Measurements from ENCODE around the gene NOP53.
"Not testable (repeated sequence)": the region's sequence is repeated elsewhere in the genome, so short reads cannot be mapped to it uniquely, and the experiment has no call there.

Gene NOP53

GRCh38 chr19:47778049-47778953, 33.0 kb downstream of the NOP53 start, which contains the start of gene SELENOW:
SELENOW (plus strand) TSS chr19:47778703; CDS start chr19:47778786, 83 bp downstream.
- DNase-seq (ENCODE audit: low read depth, low spot score): peak; percentile 77

GRCh38 chr19:47778954-47779351, 33.6 kb downstream of the NOP53 start:
- TF ChIP-seq CTCF (IDR thresholded peaks at IDR 0.05; ENCODE audit: low read depth, low read length): no peak
- peak; percentile 14 for DNase-seq (ENCODE audit: low read depth, low spot score)
- in situ Hi-C loops (cut with HindIII; ENCODE audit: low sequenced_read_pairs): no loop called here
- H3K4me3 ChIP-seq (ENCODE audit: low read depth, low read length): peak overlapping the region; percentile 95

More at GRCh38 chr19:47778049-47778953, 33.0 kb downstream of the NOP53 start, which contains the start of gene SELENOW:
- peak within 1 kb of the TSS; percentile 95 for H3K4me3 ChIP-seq (ENCODE audit: low read depth, low read length)
- no peak for TF ChIP-seq CTCF (IDR thresholded peaks at IDR 0.05; ENCODE audit: low read depth, low read length)
- in situ Hi-C loops (cut with HindIII; ENCODE audit: low sequenced_read_pairs): no loop called here

GRCh38 chr19:47779524-47780214, 34.3 kb downstream of the NOP53 start:
- TF ChIP-seq CTCF (IDR thresholded peaks at IDR 0.05; ENCODE audit: low read depth, low read length): no peak
- no peak for DNase-seq (ENCODE audit: low read depth, low spot score)
- in situ Hi-C loops (cut with HindIII; ENCODE audit: low sequenced_read_pairs): no loop called here
- H3K4me3 ChIP-seq (ENCODE audit: low read depth, low read length): peak overlapping the region; percentile 95

- TF ChIP-seq CTCF (IDR thresholded peaks at IDR 0.05; ENCODE audit: low read depth, low read length): no peak
- H3K4me3 ChIP-seq (ENCODE audit: low read depth, low read length): peak overlapping the region; percentile 95
- in situ Hi-C loops (cut with HindIII; ENCODE audit: low sequenced_read_pairs): no loop called here
- no peak for DNase-seq (ENCODE audit: low read depth, low spot score)
Observed at GRCh38 chr19:47780215-47780551, 34.8 kb downstream of the NOP53 start.

- no peak for TF ChIP-seq CTCF (IDR thresholded peaks at IDR 0.05; ENCODE audit: low read depth, low read length)
- in situ Hi-C loops (cut with HindIII; ENCODE audit: low sequenced_read_pairs): no loop called here
- no peak for DNase-seq (ENCODE audit: low read depth, low spot score)
- no peak overlapping the region for H3K4me3 ChIP-seq (ENCODE audit: low read depth, low read length)
Observed at GRCh38 chr19:47781590-47782262, 36.4 kb downstream of the NOP53 start.

- H3K4me3 ChIP-seq (ENCODE audit: low read depth, low read length): no peak overlapping the region
- in situ Hi-C loops (cut with HindIII; ENCODE audit: low sequenced_read_pairs): no loop called here
- TF ChIP-seq CTCF (IDR thresholded peaks at IDR 0.05; ENCODE audit: low read depth, low read length): no peak
- no peak for DNase-seq (ENCODE audit: low read depth, low spot score)
Observed at GRCh38 chr19:47786566-47786965, 41.2 kb downstream of the NOP53 start.

- H3K4me3 ChIP-seq (ENCODE audit: low read depth, low read length); in situ Hi-C loops (cut with HindIII; ENCODE audit: low sequenced_read_pairs); DNase-seq (ENCODE audit: low read depth, low spot score): not testable (repeated sequence)
Observed at GRCh38 chr19:47787307-47787706, 42.0 kb downstream of the NOP53 start.

GRCh38 chr19:47789811-47790210, 44.5 kb downstream of the NOP53 start:
- H3K4me3 ChIP-seq (ENCODE audit: low read depth, low read length); in situ Hi-C loops (cut with HindIII; ENCODE audit: low sequenced_read_pairs); DNase-seq (ENCODE audit: low read depth, low spot score): not testable (repeated sequence)

Measured in astrocyte of the spinal cord (primary cell).